Hematopoietic multipotent progenitor cell treated with erythropoietin and hydrocortisone succinate and interleukin-3 and kit ligand, for 4 days (in vitro differentiated cells): ENCODE measurements around the gene GAPDH.
"Not testable (repeated sequence)": the region's sequence is repeated elsewhere in the genome, so short reads cannot be mapped to it uniquely, and the experiment has no call there.

ENCODE experiments used
- DNase-seq: peaks from one replicate; pipeline ENCODE4 v3.0.0-alpha.2; 2015

The GAPDH gene

GRCh38 chr12:6547987-6548386 lies 13.7 kb downstream of the GAPDH start:
- DNase-seq, result no peak

- DNase-seq, result no peak
Measured at GRCh38 chr12:6548556-6548955, 14.2 kb downstream of the GAPDH start.

GRCh38 chr12:6548966-6549683 lies 14.8 kb downstream of the GAPDH start:
- DNase-seq, result no peak

GRCh38 chr12:6549684-6550151 lies 15.4 kb downstream of the GAPDH start:
- no peak for DNase-seq

GRCh38 chr12:6550294-6551062 lies 16.2 kb downstream of the GAPDH start:
- DNase-seq, result peak; percentile 79

- DNase-seq, result no peak
Measured at GRCh38 chr12:6551063-6551461, 16.7 kb downstream of the GAPDH start.

- no peak for DNase-seq
Measured at GRCh38 chr12:6551496-6552139, 17.3 kb downstream of the GAPDH start.

- DNase-seq, result no peak
Measured at GRCh38 chr12:6552140-6552551, 17.8 kb downstream of the GAPDH start.

- no peak for DNase-seq
Measured at GRCh38 chr12:6553051-6553868, 18.9 kb downstream of the GAPDH start.

GRCh38 chr12:6554168-6555017 lies 20.1 kb downstream of the GAPDH start:
- DNase-seq, result peak; percentile 95

- no peak for DNase-seq
Measured at GRCh38 chr12:6555018-6555691, 20.8 kb downstream of the GAPDH start.

- not testable (repeated sequence) for DNase-seq
Measured at GRCh38 chr12:6556496-6556817, 22.1 kb downstream of the GAPDH start.

GRCh38 chr12:6556857-6557256 lies 22.5 kb downstream of the GAPDH start:
- no peak for DNase-seq

- DNase-seq, result peak; percentile 87
Measured at GRCh38 chr12:6558014-6558760, 23.9 kb downstream of the GAPDH start.

GRCh38 chr12:6559500-6559899 lies 25.2 kb downstream of the GAPDH start:
- no peak for DNase-seq

GRCh38 chr12:6560501-6561205 lies 26.3 kb downstream of the GAPDH start:
- DNase-seq, result no peak

GRCh38 chr12:6562881-6563280 lies 28.6 kb downstream of the GAPDH start:
- no peak for DNase-seq

- DNase-seq, result peak; percentile 77
Measured at GRCh38 chr12:6563448-6564050, 29.2 kb downstream of the GAPDH start.

GRCh38 chr12:6567112-6567670 lies 32.9 kb downstream of the GAPDH start:
- DNase-seq, result peak; percentile 40
